Lung (tissue), 13 donors: ENCODE results near the gene RPS2. TPM values are rescaled to one million over a fixed set of nuclear protein-coding genes. Genes with fewer than 3 reads are reported as not detected.

Source experiments
- ATAC-seq: fragments of 200-7000 bp; cut with Tn5 transposase; one replicate; pipeline ENCODE4 v1.9.1; 2020; ENCODE audit warnings: moderate number of reproducible peaks; ENCODE audit not compliant: insufficient read depth, low FRiP score
- DNase-seq, 3 donors: peaks; one replicate each; pipeline ENCODE4 v3.0.0-alpha.2; 2013 to 2017
- H3K27ac ChIP-seq, 2 donors: one replicate each; pipeline ENCODE4 v1.5.1; 2013; ENCODE audit warnings: mild to moderate bottlenecking in 2 of 2, moderate library complexity in 2 of 2, control low read depth in 1 of 2, inconsistent platforms in 1 of 2, low read depth in 1 of 2, low read length in 1 of 2
- H3K27me3 ChIP-seq, 3 donors: one replicate each; pipeline ENCODE4 v1.5.1; 2013; ENCODE audit warnings: low read length in 2 of 3; ENCODE audit not compliant: control insufficient read depth in 3 of 3, insufficient read depth in 3 of 3
- H3K36me3 ChIP-seq, 4 donors: one replicate each; pipeline ENCODE4 v1.5.1; 2013; ENCODE audit warnings: low read length in 4 of 4, mild to moderate bottlenecking in 1 of 4, moderate library complexity in 1 of 4; ENCODE audit not compliant: control insufficient read depth in 4 of 4, insufficient read depth in 4 of 4
- H3K4me1 ChIP-seq, 5 donors: one replicate each; pipeline ENCODE4 v1.5.1; 2013; ENCODE audit warnings: low read length in 5 of 5, mild to moderate bottlenecking in 2 of 5, moderate library complexity in 1 of 5; ENCODE audit not compliant: control insufficient read depth in 5 of 5, insufficient read depth in 5 of 5
- H3K4me3 ChIP-seq: one replicate; pipeline ENCODE4 v1.5.1; 2013; ENCODE audit warnings: mild to moderate bottlenecking, control low read depth, moderate library complexity
- H3K9ac ChIP-seq, 2 donors: one replicate each; pipeline ENCODE4 v1.5.1; 2013; ENCODE audit warnings: low read length in 2 of 2, control low read depth in 1 of 2; ENCODE audit not compliant: insufficient read depth in 1 of 2
- H3K9me3 ChIP-seq, 4 donors: one replicate each; pipeline ENCODE4 v1.5.1; 2013; ENCODE audit warnings: low read length in 3 of 4, mild to moderate bottlenecking in 1 of 4, moderate library complexity in 1 of 4; ENCODE audit not compliant: control insufficient read depth in 4 of 4, insufficient read depth in 3 of 4
- WGBS, 2 donors: extraction: QIAGEN DNeasy Blood & Tissue Kit; methylation state at CpG; one replicate each; pipeline ENCODE4 v1.1.7; 2013; 5-methylcytosine and 5-hydroxymethylcytosine counted together
- polyA plus RNA-seq, 2 donors: library from polyadenylated mRNA; stranded (reverse); fragments of 200-250 nt; gene quantifications; one replicate each; pipeline ENCODE4 v1.2.1, GENCODE V29; 2013
- small RNA-seq: library from RNA; depleted of rRNA; stranded (forward); fragments of <200 nt; gene quantifications from one replicate; pipeline ENCODE3, GENCODE V24; 2014; ENCODE audit warnings: low replicate concordance
- total RNA-seq, 2 donors: library from RNA; depleted of rRNA in 1 of 2; stranded (reverse); fragments of >200 nt in 1 of 2; gene quantifications; one replicate each; pipeline ENCODE4 v1.2.1, GENCODE V29; 2014 to 2021
- TF ChIP-seq, protein P1 (sequence below): IDR thresholded peaks from 2 replicates; pipeline ENCODE4 v1.5.1; 2012; ENCODE audit warnings: mild to moderate bottlenecking; ENCODE audit errors: control extremely low read depth, extremely low read depth
- donor health status: control.
- donor health status: control.
- donor health status: Bipolar disorder and iron deficiency.
- donor health status: healthy.
- donor health status: DM: yes; HTN: yes; CAD: no.

RPS2 gene
- total and polyA plus RNA-seq, 4 donors = 1,331 to 5,214 (median 2,779) TPM

DNA sequence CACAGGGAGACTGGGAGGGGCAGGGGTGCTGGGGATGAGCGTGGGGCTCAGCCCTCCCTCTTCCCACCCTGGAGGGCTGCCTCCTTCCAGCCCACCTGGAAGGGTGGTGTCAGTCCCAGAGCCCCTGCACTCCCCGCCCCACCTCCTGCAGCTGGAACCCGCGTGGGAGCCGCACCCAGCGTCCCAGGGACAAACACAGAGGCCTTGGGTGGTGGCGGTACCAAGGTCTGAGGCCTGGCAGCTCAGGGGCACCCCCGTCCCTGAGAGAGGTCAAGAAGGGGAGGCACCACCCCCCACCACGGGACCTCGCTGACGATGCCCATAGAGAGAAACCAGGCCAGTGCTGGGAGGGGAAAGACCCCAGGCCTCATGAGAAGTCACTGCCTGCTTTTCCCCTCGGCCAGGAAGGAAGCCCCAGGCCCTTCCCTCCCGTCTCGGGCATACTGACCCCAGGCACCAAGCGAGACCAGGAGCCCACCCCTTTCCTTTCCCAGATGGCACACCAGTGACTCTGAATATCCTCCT, 50.5 kb downstream of the RPS2 start:
- no peak for DNase-seq
- H3K4me1 ChIP-seq = peaks cover 0 to 10% (median 0%) of the 10 kb centered on the region in 5 donors
- no peak overlapping the region for H3K27ac ChIP-seq
- ATAC-seq = no peak
- no peaks in the 10 kb centered on the region for H3K36me3 ChIP-seq
- peaks cover under 1 to 31% (median 19%) of the 10 kb centered on the region in 3 donors for H3K27me3 ChIP-seq
- peaks cover 0 to 4% (median 0%) of the 10 kb centered on the region in 4 donors for H3K9me3 ChIP-seq
- no peak overlapping the region for H3K4me3 ChIP-seq
- no peak overlapping the region for H3K9ac ChIP-seq
- WGBS, 2 donors = 40% methylated on average over 14 to 15 of the region's 15 CpGs
- TF ChIP-seq, protein P1, sequence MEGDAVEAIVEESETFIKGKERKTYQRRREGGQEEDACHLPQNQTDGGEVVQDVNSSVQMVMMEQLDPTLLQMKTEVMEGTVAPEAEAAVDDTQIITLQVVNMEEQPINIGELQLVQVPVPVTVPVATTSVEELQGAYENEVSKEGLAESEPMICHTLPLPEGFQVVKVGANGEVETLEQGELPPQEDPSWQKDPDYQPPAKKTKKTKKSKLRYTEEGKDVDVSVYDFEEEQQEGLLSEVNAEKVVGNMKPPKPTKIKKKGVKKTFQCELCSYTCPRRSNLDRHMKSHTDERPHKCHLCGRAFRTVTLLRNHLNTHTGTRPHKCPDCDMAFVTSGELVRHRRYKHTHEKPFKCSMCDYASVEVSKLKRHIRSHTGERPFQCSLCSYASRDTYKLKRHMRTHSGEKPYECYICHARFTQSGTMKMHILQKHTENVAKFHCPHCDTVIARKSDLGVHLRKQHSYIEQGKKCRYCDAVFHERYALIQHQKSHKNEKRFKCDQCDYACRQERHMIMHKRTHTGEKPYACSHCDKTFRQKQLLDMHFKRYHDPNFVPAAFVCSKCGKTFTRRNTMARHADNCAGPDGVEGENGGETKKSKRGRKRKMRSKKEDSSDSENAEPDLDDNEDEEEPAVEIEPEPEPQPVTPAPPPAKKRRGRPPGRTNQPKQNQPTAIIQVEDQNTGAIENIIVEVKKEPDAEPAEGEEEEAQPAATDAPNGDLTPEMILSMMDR = no peak

DNA sequence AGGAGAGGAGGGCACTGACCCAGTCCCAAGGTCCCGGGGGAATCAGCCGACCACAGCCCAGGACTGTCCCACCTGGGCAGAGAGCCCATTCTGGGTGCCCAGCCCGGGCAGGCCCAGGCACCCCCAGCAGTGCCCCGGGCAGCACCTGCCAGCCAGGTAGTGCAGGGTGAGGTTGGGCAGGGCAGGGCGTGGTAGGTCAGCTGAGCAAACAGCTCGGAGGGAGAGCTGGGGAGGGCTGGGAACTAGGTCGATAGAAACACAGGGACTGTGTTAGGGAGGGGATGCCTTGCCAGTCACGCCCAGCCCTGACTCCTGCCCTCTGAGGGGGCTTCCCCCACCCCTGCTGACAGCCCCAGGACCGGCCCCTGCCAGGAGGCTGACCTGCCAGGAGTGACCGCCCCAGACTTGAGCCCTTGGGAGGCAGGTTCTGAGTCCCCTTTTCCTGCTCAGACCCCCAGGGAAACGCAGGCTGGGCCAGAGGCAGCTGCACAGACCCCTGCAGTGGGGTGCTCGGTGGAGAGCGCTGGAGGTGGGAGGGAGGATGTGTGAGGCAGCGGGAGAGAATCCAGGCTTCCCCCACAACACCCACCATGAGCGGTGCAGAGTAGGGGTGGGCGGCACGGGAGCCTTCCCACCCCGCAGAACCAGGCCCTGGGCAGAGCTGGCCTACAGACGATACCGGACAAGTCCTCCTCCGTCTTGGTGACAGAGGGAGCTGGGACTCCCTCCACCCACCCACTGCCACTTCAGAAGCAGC, 51.1 kb downstream of the RPS2 start:
- Histone ChIP-seq H3K27ac (no peak overlapping the region), H3K36me3 (no peaks in the 10 kb centered on the region), H3K9ac (no peak overlapping the region), H3K27me3 (peaks cover 0 to 28% (median 14%) of the 10 kb centered on the region in 3 donors), H3K9me3 (peaks cover 0 to 2% (median 0%) of the 10 kb centered on the region in 4 donors), H3K4me3 (no peak overlapping the region), H3K4me1 (peaks cover 0 to 7% (median 0%) of the 10 kb centered on the region in 5 donors)
- TF ChIP-seq, protein P1 = no peak
- 53 to 56% methylated on average over 21 of the region's 21 CpGs for WGBS, 2 donors
- DNase-seq (peak in 1 of 3 donors; percentile 35), ATAC-seq (no peak)

DNA sequence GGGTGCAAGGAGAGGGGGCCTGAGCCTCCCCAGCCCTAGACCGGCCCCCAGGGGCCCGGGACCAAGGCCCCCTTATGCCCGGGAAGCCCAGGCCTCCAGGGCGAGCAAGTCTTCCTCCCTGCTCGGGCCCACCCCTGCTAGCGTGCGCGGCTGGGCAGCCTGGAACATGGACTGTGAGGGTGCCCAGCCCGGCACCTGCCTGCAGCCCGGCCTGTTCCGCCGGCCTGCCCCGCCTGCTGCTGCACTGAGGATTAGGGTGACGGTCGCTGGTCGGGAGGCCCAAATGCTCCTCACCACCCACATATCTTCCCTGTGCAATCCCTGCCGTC, 52.4 kb downstream of the RPS2 start:
- Histone ChIP-seq H3K9ac (no peak overlapping the region), H3K27ac (no peak overlapping the region), H3K4me3 (no peak overlapping the region), H3K27me3 (peaks cover 0 to 21% (median 13%) of the 10 kb centered on the region in 3 donors), H3K4me1 (peaks cover 0 to 6% (median 0%) of the 10 kb centered on the region in 5 donors), H3K9me3 (peaks cover 0 to 2% (median 0%) of the 10 kb centered on the region in 4 donors), H3K36me3 (no peaks in the 10 kb centered on the region)
- 87 to 91% methylated on average over 15 to 17 of the region's 17 CpGs for WGBS, 2 donors
- DNase-seq = no peak
- ATAC-seq = no peak
- TF ChIP-seq, protein P1 = no peak

Small RNAs within 50 kb of the gene (small RNA-seq; reads per million reads assigned to genes)
- gene AC005363.2 (0.10 reads per million), gene RN7SL219P (not detected), gene SNORA10 (not detected), gene SNORA64 (not detected)

Other genes with a start within 250 kb of the RPS2 start
- 10 to 100 TPM; 25.1 to 66.1 TPM for gene NME3, start 193.3 kb downstream of the RPS2 start, total RNA-seq
- 100 to 1,000 TPM in 1 of 2 donors, 10 to 100 TPM in 1; 67.6 to 197 TPM for gene NME3, start 193.3 kb downstream of the RPS2 start, polyA plus RNA-seq
- 10 to 100 TPM; 10.0 to 30.2 TPM for gene EME2, start 192.0 kb downstream of the RPS2 start, total RNA-seq
- 1 to 10 TPM; 8.6 to 9.5 TPM for gene EME2, start 192.0 kb downstream of the RPS2 start, polyA plus RNA-seq
- gene MRPS34, start 191.7 kb downstream of the RPS2 start, total RNA-seq = 10 to 100 TPM; 40.1 to 90.7 TPM
- gene MRPS34, start 191.7 kb downstream of the RPS2 start, polyA plus RNA-seq = 100 to 1,000 TPM; 110 TPM
- gene SPSB3, start 182.3 kb downstream of the RPS2 start, total RNA-seq = 10 to 100 TPM; 39.8 to 55.3 TPM
- 10 to 100 TPM; 46.5 to 76.1 TPM for gene SPSB3, start 182.3 kb downstream of the RPS2 start, polyA plus RNA-seq
- gene NUBP2, start 181.9 kb downstream of the RPS2 start, total RNA-seq = 10 to 100 TPM; 38.9 to 64.2 TPM
- gene NUBP2, start 181.9 kb downstream of the RPS2 start, polyA plus RNA-seq = 10 to 100 TPM; 67.1 to 70.2 TPM
- gene IGFALS, start 171.1 kb downstream of the RPS2 start, total RNA-seq = 1 to 10 TPM; 1.4 to 4.4 TPM
- 1 to 10 TPM; 1.2 to 1.7 TPM for gene IGFALS, start 171.1 kb downstream of the RPS2 start, polyA plus RNA-seq
- gene HAGH, start 138.0 kb downstream of the RPS2 start, total RNA-seq = 10 to 100 TPM; 51.2 to 69.3 TPM
- gene HAGH, start 138.0 kb downstream of the RPS2 start, polyA plus RNA-seq = 10 to 100 TPM; 91.2 to 99.7 TPM
- gene FAHD1, start 137.6 kb downstream of the RPS2 start, total RNA-seq = 10 to 100 TPM; 24.5 to 26.8 TPM
- 10 to 100 TPM; 17.2 to 32.1 TPM for gene FAHD1, start 137.6 kb downstream of the RPS2 start, polyA plus RNA-seq
- under 1 TPM in 1 of 2 donors, not detected in 1; 0.21 TPM for gene MEIOB, start 92.7 kb downstream of the RPS2 start, total RNA-seq
- under 1 TPM in 1 of 2 donors, not detected in 1; 0.28 TPM for gene MEIOB, start 92.7 kb downstream of the RPS2 start, polyA plus RNA-seq
- 1 to 10 TPM in 1 of 2 donors, under 1 TPM in 1; 0.40 to 5.9 TPM for gene HS3ST6, start 46.4 kb downstream of the RPS2 start, total RNA-seq
- 1 to 10 TPM in 1 of 2 donors, under 1 TPM in 1; 0.71 to 2.1 TPM for gene HS3ST6, start 46.4 kb downstream of the RPS2 start, polyA plus RNA-seq
- 10 to 100 TPM; 11.1 to 52.1 TPM for gene MSRB1, start 21.6 kb downstream of the RPS2 start, total RNA-seq
- 100 to 1,000 TPM in 1 of 2 donors, 10 to 100 TPM in 1; 50.2 to 164 TPM for gene MSRB1, start 21.6 kb downstream of the RPS2 start, polyA plus RNA-seq
- gene RPL3L, start 10.1 kb downstream of the RPS2 start, total RNA-seq = not detected
- under 1 TPM; 0.01 to 0.04 TPM for gene RPL3L, start 10.1 kb downstream of the RPS2 start, polyA plus RNA-seq
- 100 to 1,000 TPM; 107 to 124 TPM for gene NDUFB10, start 5.3 kb downstream of the RPS2 start, total RNA-seq
- 100 to 1,000 TPM; 139 to 187 TPM for gene NDUFB10, start 5.3 kb downstream of the RPS2 start, polyA plus RNA-seq
- not detected for gene RNF151, start 2.0 kb upstream of the RPS2 start, total RNA-seq
- gene RNF151, start 2.0 kb upstream of the RPS2 start, polyA plus RNA-seq = under 1 TPM in 1 of 2 donors, not detected in 1; 0.15 TPM
- 10 to 100 TPM; 23.9 to 35.4 TPM for gene TBL3, start 7.2 kb upstream of the RPS2 start, total RNA-seq
- 10 to 100 TPM; 52.8 to 58.8 TPM for gene TBL3, start 7.2 kb upstream of the RPS2 start, polyA plus RNA-seq
- 1 to 10 TPM in 1 of 2 donors, under 1 TPM in 1; 0.28 to 4.5 TPM for gene NOXO1, start 16.6 kb upstream of the RPS2 start, total RNA-seq
- 1 to 10 TPM; 2.0 to 7.3 TPM for gene NOXO1, start 16.6 kb upstream of the RPS2 start, polyA plus RNA-seq
- gene GFER, start 19.4 kb upstream of the RPS2 start, total RNA-seq = 10 to 100 TPM in 1 of 2 donors, 1 to 10 TPM in 1; 7.4 to 32.6 TPM
- 10 to 100 TPM; 18.6 to 63.5 TPM for gene GFER, start 19.4 kb upstream of the RPS2 start, polyA plus RNA-seq
- gene SYNGR3, start 25.1 kb upstream of the RPS2 start, total RNA-seq = under 1 TPM; 0.40 to 0.46 TPM
- gene SYNGR3, start 25.1 kb upstream of the RPS2 start, polyA plus RNA-seq = under 1 TPM; 0.10 to 0.69 TPM
- gene ZNF598, start 45.0 kb upstream of the RPS2 start, total RNA-seq = 10 to 100 TPM; 13.9 to 49.8 TPM
- gene ZNF598, start 45.0 kb upstream of the RPS2 start, polyA plus RNA-seq = 10 to 100 TPM; 29.1 to 42.8 TPM
- gene NPW, start 55.0 kb upstream of the RPS2 start, total RNA-seq = 1 to 10 TPM in 1 of 2 donors, under 1 TPM in 1; 0.71 to 1.3 TPM
- gene NPW, start 55.0 kb upstream of the RPS2 start, polyA plus RNA-seq = under 1 TPM; 0.12 to 0.34 TPM
- 100 to 1,000 TPM; 142 to 468 TPM for gene NHERF2, start 62.1 kb upstream of the RPS2 start, total RNA-seq
- gene NHERF2, start 62.1 kb upstream of the RPS2 start, polyA plus RNA-seq = 100 to 1,000 TPM; 192 to 297 TPM
- 10 to 100 TPM; 19.3 to 37.8 TPM for gene NTHL1, start 83.0 kb upstream of the RPS2 start, total RNA-seq
- gene NTHL1, start 83.0 kb upstream of the RPS2 start, polyA plus RNA-seq = 10 to 100 TPM; 20.4 to 43.5 TPM
- gene TSC2, start 83.2 kb upstream of the RPS2 start, total RNA-seq = 100 to 1,000 TPM in 1 of 2 donors, 10 to 100 TPM in 1; 93.4 to 146 TPM
- gene TSC2, start 83.2 kb upstream of the RPS2 start, polyA plus RNA-seq = 10 to 100 TPM; 36.5 to 51.9 TPM
- gene PKD1, start 171.1 kb upstream of the RPS2 start, total RNA-seq = 100 to 1,000 TPM in 1 of 2 donors, 10 to 100 TPM in 1; 82.9 to 128 TPM
- gene PKD1, start 171.1 kb upstream of the RPS2 start, polyA plus RNA-seq = 10 to 100 TPM; 39.1 to 46.3 TPM
- gene RAB26, start 183.8 kb upstream of the RPS2 start, total RNA-seq = under 1 TPM; 0.48 to 0.95 TPM
- gene RAB26, start 183.8 kb upstream of the RPS2 start, polyA plus RNA-seq = 1 to 10 TPM in 1 of 2 donors, under 1 TPM in 1; 0.30 to 1.0 TPM
- 10 to 100 TPM; 33.4 to 74.2 TPM for gene TRAF7, start 191.0 kb upstream of the RPS2 start, total RNA-seq
- gene TRAF7, start 191.0 kb upstream of the RPS2 start, polyA plus RNA-seq = 10 to 100 TPM; 44.8 to 51.9 TPM
- gene CASKIN1, start 231.8 kb upstream of the RPS2 start, total RNA-seq = under 1 TPM; 0.09 TPM
- under 1 TPM; 0.15 to 0.35 TPM for gene CASKIN1, start 231.8 kb upstream of the RPS2 start, polyA plus RNA-seq
- 10 to 100 TPM; 17.2 to 42.6 TPM for gene MLST8, start 240.6 kb upstream of the RPS2 start, total RNA-seq
- 10 to 100 TPM; 39.7 to 48.9 TPM for gene MLST8, start 240.6 kb upstream of the RPS2 start, polyA plus RNA-seq
- gene BRICD5, start 246.0 kb upstream of the RPS2 start, total RNA-seq = 1 to 10 TPM; 2.1 to 9.2 TPM
- gene BRICD5, start 246.0 kb upstream of the RPS2 start, polyA plus RNA-seq = 10 to 100 TPM in 1 of 2 donors, 1 to 10 TPM in 1; 9.4 to 13.5 TPM